Measurements from ENCODE around the gene STIMATE. TPM values are rescaled to one million over a fixed set of nuclear protein-coding genes. Genes with fewer than 3 reads are reported as not detected.

Gene STIMATE
- total RNA-seq, 2 experiments from 2014 or later: 18.1 to 19.0 TPM

DNA sequence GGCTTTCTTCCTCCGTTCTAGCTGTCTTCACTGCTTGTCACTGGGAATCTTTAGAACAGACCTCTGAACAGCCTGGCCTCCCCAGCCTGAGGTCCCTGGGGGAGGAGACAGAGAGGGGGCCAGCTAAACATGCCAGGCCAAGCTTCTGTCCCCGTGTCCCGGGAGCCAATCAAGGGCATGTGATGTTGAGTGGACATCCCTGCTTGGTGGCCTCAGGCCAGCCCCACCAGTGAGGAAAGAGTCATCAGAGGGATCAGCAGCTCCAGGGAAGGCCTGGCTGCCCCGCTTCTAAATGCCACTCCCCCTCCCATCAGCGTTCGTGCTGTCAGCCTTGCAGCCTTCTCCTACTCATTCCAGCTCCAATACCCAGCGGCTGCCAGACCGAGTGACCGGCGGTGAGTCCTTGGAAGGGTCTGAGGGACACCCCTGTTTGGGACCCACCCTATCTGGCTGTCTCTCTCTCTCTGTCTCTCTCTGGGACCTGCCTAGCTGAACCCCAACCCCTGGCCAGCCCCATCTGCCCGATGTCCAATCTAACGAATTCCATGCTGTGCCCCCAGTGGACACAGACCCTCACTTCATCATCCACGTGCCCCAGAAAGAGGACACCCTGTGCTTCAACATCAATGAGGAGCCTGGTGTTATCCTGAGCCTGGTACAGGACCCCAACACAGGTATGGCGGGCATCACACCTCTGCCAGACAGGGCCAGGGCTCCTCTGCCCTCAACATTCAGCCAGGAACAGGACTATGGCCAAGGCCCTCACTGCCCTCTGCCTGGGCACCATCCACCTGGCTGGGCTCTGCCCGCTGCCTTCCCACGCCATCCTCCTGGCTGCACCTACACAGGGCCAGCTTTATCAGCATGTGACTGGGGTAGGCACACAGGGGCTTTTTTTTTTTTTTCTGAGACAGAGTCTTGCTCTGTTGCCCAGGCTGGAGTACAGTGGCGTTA is 109.4 kb downstream of the STIMATE start:
- Histone ChIP-seq H3K4me2 (ENCODE audit: low read length) (no peak overlapping the region), H2AFZ (ENCODE audit: low read length) (no peak overlapping the region), H4K20me1 (ENCODE audit: insufficient read depth, low read length) (no peaks in the 10 kb centered on the region), H3K27ac (ENCODE audit: low read depth, low read length, poor library complexity, severe bottlenecking) (no peak overlapping the region), H3K36me3 (ENCODE audit: insufficient read depth, low read length) (no peaks in the 10 kb centered on the region), H3K79me2 (ENCODE audit: insufficient read depth, low read depth, low read length) (no peaks in the 10 kb centered on the region), H3K9me2 (ENCODE audit: insufficient read depth, low read length) (no peaks in the 10 kb centered on the region), H3K4me1 (ENCODE audit: insufficient read depth, low read length, poor library complexity, severe bottlenecking) (no peaks in the 10 kb centered on the region), H3K9me3 (ENCODE audit: low read length) (no peaks in the 10 kb centered on the region), H3K4me3 (ENCODE audit: low read depth, low read length, poor library complexity, severe bottlenecking) (no peak overlapping the region)
- CTCF ChIA-PET (ENCODE audit: unreplicated experiment): no interaction called here
- intact Hi-C loops (cut with micrococcal nuclease; ENCODE audit: unreplicated experiment): no loop called here
- POLR2A ChIA-PET: interaction anchor here (0.6 to 1.0 kb wide), 3 partner anchors 69 to 1538 kb away, joined by 3 to 5 read pairs (median 4); no protein-coding TSS in a partner anchor
- TF ChIP-seq, protein P1, sequence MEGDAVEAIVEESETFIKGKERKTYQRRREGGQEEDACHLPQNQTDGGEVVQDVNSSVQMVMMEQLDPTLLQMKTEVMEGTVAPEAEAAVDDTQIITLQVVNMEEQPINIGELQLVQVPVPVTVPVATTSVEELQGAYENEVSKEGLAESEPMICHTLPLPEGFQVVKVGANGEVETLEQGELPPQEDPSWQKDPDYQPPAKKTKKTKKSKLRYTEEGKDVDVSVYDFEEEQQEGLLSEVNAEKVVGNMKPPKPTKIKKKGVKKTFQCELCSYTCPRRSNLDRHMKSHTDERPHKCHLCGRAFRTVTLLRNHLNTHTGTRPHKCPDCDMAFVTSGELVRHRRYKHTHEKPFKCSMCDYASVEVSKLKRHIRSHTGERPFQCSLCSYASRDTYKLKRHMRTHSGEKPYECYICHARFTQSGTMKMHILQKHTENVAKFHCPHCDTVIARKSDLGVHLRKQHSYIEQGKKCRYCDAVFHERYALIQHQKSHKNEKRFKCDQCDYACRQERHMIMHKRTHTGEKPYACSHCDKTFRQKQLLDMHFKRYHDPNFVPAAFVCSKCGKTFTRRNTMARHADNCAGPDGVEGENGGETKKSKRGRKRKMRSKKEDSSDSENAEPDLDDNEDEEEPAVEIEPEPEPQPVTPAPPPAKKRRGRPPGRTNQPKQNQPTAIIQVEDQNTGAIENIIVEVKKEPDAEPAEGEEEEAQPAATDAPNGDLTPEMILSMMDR (conservative IDR thresholded peaks at IDR 0.05; ENCODE audit: low read length): no peak
- TF ChIP-seq EZH2phosphoT487 (IDR thresholded peaks at IDR 0.05; ENCODE audit: borderline replicate concordance, low read depth, low read length): no peak
- no TSS peak for BruUV-seq (replicated peaks)
- no peak for DNase-seq (ENCODE audit: low spot score)

DNA sequence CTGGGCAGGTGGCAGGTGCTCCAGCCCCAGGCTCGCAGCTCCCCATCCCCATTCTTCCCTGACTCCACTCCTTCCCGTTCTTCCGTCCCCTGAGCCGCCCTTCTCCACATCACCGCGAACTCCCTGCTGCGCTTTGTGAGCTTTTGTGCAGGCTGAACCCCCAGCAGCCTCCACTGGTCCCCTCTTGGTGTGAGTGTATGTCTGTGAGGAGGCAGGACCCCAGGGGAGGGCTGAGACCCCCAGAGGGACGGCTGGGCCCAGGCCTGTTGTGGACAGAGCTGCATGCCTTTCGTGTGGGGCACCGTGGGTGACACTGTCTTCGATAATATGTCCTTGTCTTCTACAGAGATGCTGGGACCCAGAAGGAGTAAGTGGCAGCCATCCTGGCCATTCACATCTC is 110.1 kb downstream of the STIMATE start:
- Histone ChIP-seq H3K9me3 (ENCODE audit: low read length) (no peaks in the 10 kb centered on the region), H3K27ac (ENCODE audit: low read depth, low read length, poor library complexity, severe bottlenecking) (no peak overlapping the region), H3K36me3 (ENCODE audit: insufficient read depth, low read length) (no peaks in the 10 kb centered on the region), H4K20me1 (ENCODE audit: insufficient read depth, low read length) (no peaks in the 10 kb centered on the region), H3K4me3 (ENCODE audit: low read depth, low read length, poor library complexity, severe bottlenecking) (no peak overlapping the region), H3K79me2 (ENCODE audit: insufficient read depth, low read depth, low read length) (no peaks in the 10 kb centered on the region), H3K4me2 (ENCODE audit: low read length) (no peak overlapping the region), H3K4me1 (ENCODE audit: insufficient read depth, low read length, poor library complexity, severe bottlenecking) (no peaks in the 10 kb centered on the region), H3K9me2 (ENCODE audit: insufficient read depth, low read length) (no peaks in the 10 kb centered on the region), H2AFZ (ENCODE audit: low read length) (no peak overlapping the region)
- TF ChIP-seq, protein P1 (conservative IDR thresholded peaks at IDR 0.05; ENCODE audit: low read length): no peak
- no peak for TF ChIP-seq EZH2phosphoT487 (IDR thresholded peaks at IDR 0.05; ENCODE audit: borderline replicate concordance, low read depth, low read length)
- DNase-seq (ENCODE audit: low spot score): no peak
- POLR2A ChIA-PET: interaction anchor here (0.6 to 1.0 kb wide), 2 partner anchors 69 to 528 kb away, joined by 4 to 5 read pairs; no protein-coding TSS in a partner anchor
- intact Hi-C loops (cut with micrococcal nuclease; ENCODE audit: unreplicated experiment): no loop called here
- CTCF ChIA-PET (ENCODE audit: unreplicated experiment): no interaction called here
- BruUV-seq (replicated peaks): no TSS peak

Small RNAs within 50 kb of the gene (microRNA-seq; reads per million reads assigned to microRNA genes)
- not detected for gene MIR8064 (ENCODE audit: borderline replicate concordance)

Small RNAs within 50 kb of the gene (small RNA-seq; reads per million reads assigned to genes)
- not detected for gene MIR8064
- gene MUSTN1: not detected

Other genes with a start within 250 kb of the STIMATE start
- gene PBRM1, start 211.6 kb downstream of the STIMATE start, total RNA-seq (2014; rRNA removed; shearing (Covaris generic)): 67.2 and 75.7 TPM in 2 replicates
- gene PBRM1, start 211.6 kb downstream of the STIMATE start, total RNA-seq (2022): 90.8 and 91.1 TPM in 2 replicates
- gene GNL3, start 211.5 kb downstream of the STIMATE start, total RNA-seq (2014; rRNA removed; shearing (Covaris generic)): 220 and 232 TPM in 2 replicates
- gene GNL3, start 211.5 kb downstream of the STIMATE start, total RNA-seq (2022): 147 and 182 TPM in 2 replicates
- gene GLT8D1, start 191.8 kb downstream of the STIMATE start, total RNA-seq (2014; rRNA removed; shearing (Covaris generic)): 35.6 and 39.6 TPM in 2 replicates
- gene GLT8D1, start 191.8 kb downstream of the STIMATE start, total RNA-seq (2022): 34.0 and 37.7 TPM in 2 replicates
- 46.6 and 58.1 TPM in 2 replicates for gene SPCS1, start 191.4 kb downstream of the STIMATE start, total RNA-seq (2014; rRNA removed; shearing (Covaris generic))
- 73.8 and 81.6 TPM in 2 replicates for gene SPCS1, start 191.4 kb downstream of the STIMATE start, total RNA-seq (2022)
- 27.6 and 38.6 TPM in 2 replicates for gene NEK4, start 126.6 kb downstream of the STIMATE start, total RNA-seq (2014; rRNA removed; shearing (Covaris generic))
- 27.5 and 29.6 TPM in 2 replicates for gene NEK4, start 126.6 kb downstream of the STIMATE start, total RNA-seq (2022)
- gene ITIH1, start 119.9 kb downstream of the STIMATE start, total RNA-seq (2014; rRNA removed; shearing (Covaris generic)): not detected in 2 replicates
- not detected in 2 replicates for gene ITIH1, start 119.9 kb downstream of the STIMATE start, total RNA-seq (2022)
- gene ITIH3, start 102.8 kb downstream of the STIMATE start, total RNA-seq (2014; rRNA removed; shearing (Covaris generic)): not detected in 2 replicates
- not detected in 2 replicates for gene ITIH3, start 102.8 kb downstream of the STIMATE start, total RNA-seq (2022)
- 2.1 and 13.3 TPM in 2 replicates for gene ITIH4, start 66.9 kb downstream of the STIMATE start, total RNA-seq (2014; rRNA removed; shearing (Covaris generic))
- gene ITIH4, start 66.9 kb downstream of the STIMATE start, total RNA-seq (2022): 2.2 and 4.6 TPM in 2 replicates
- 0.28 and 2.7 TPM in 2 replicates for gene MUSTN1, start 62.5 kb downstream of the STIMATE start, total RNA-seq (2014; rRNA removed; shearing (Covaris generic))
- gene MUSTN1, start 62.5 kb downstream of the STIMATE start, total RNA-seq (2022): 1.7 and 2.8 TPM in 2 replicates
- gene SFMBT1, start 148.5 kb upstream of the STIMATE start, total RNA-seq (2014; rRNA removed; shearing (Covaris generic)): 8.0 and 18.1 TPM in 2 replicates
- gene SFMBT1, start 148.5 kb upstream of the STIMATE start, total RNA-seq (2022): 12.9 and 15.5 TPM in 2 replicates
- 9.9 and 15.8 TPM in 2 replicates for gene RFT1, start 232.9 kb upstream of the STIMATE start, total RNA-seq (2014; rRNA removed; shearing (Covaris generic))
- 34.7 and 34.8 TPM in 2 replicates for gene RFT1, start 232.9 kb upstream of the STIMATE start, total RNA-seq (2022)

Data from OCI-LY7 (cell line).